ENCODE measurements around the gene FRMD4A. TPM values are rescaled to one million over a fixed set of nuclear protein-coding genes. Genes with fewer than 3 reads are reported as not detected.

The FRMD4A gene
- total RNA-seq, 1 donor from 2014 or later, result 34.6 TPM

- H3K4me3 ChIP-seq (ENCODE audit: low read depth, low read length), result no peak overlapping the region
- no peak for TF ChIP-seq CTCF (conservative IDR thresholded peaks at IDR 0.05; ENCODE audit: low read depth, low read length)
- no peak for DNase-seq (ENCODE audit: low read depth)
These were observed 458.3 kb downstream of the FRMD4A start for GRCh38 chr10:13872411-13872810.

GRCh38 chr10:13871776-13872175 lies 458.9 kb downstream of the FRMD4A start:
- DNase-seq (ENCODE audit: low read depth), result no peak
- H3K4me3 ChIP-seq (ENCODE audit: low read depth, low read length), result no peak overlapping the region
- TF ChIP-seq CTCF (conservative IDR thresholded peaks at IDR 0.05; ENCODE audit: low read depth, low read length), result no peak

DNA sequence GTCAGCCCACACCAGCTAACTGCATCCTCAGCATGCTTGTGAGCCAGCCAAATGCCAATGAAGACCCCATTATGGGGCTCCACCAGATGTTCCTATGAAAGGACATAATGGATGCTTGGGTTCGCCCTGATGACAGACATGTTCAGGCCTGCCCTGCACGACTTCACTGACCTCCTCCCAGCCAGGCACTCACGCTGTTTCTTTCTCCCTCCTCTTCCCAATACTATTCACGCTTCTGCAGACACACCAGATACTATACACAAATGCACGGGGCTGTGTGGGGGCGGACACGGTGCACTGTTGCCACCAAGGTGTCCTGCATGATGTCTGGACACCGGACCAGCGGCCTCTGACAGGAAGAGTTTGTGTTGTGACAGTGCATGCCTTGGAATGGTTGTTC lies 459.7 kb downstream of the FRMD4A start:
- no peak for TF ChIP-seq CTCF (conservative IDR thresholded peaks at IDR 0.05; ENCODE audit: low read depth, low read length)
- no peak overlapping the region for H3K4me3 ChIP-seq (ENCODE audit: low read depth, low read length)
- DNase-seq (ENCODE audit: low read depth), result no peak

DNA sequence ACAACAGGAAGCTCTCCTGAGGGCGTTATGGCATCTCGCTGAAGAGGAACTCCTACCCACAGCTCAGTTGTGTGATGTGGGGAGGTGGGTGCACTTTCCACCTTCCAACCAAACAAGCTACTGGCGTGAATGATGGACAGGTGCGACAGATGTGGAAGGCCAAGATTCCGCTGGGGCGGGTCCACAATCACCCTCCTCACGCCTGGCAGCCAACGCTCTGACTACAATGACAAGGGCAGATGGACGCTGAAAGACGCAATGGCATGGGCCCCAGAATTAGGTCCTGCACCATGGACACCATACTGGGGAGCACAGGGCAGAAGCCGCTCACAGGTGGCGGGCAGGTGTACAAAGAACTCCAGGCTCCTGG lies 461.4 kb downstream of the FRMD4A start:
- no peak for DNase-seq (ENCODE audit: low read depth)
- no peak overlapping the region for H3K4me3 ChIP-seq (ENCODE audit: low read depth, low read length)
- no peak for TF ChIP-seq CTCF (conservative IDR thresholded peaks at IDR 0.05; ENCODE audit: low read depth, low read length)

GRCh38 chr10:13868528-13869294 lies 462.0 kb downstream of the FRMD4A start:
- TF ChIP-seq CTCF (conservative IDR thresholded peaks at IDR 0.05; ENCODE audit: low read depth, low read length), result no peak
- no peak overlapping the region for H3K4me3 ChIP-seq (ENCODE audit: low read depth, low read length)

GRCh38 chr10:13867822-13868221 lies 462.9 kb downstream of the FRMD4A start:
- no peak for DNase-seq (ENCODE audit: low read depth)
- H3K4me3 ChIP-seq (ENCODE audit: low read depth, low read length), result no peak overlapping the region
- no peak for TF ChIP-seq CTCF (conservative IDR thresholded peaks at IDR 0.05; ENCODE audit: low read depth, low read length)

More at GRCh38 chr10:13868528-13869294, 462.0 kb downstream of the FRMD4A start:
- DNase-seq (ENCODE audit: low read depth), result no peak

All from epithelial cell of proximal tubule (primary cell).